Adrenal gland (tissue), 5 donors: ENCODE measurements around the gene PTPA.

Experiments used
- CTCF ChIP-seq, 6 experiments: fragments of 450-650 bp in 4 of 6; fragments of 200-600 bp in 2 of 6; sonication (generic) in 1 of 6; IDR thresholded peaks; 1 replicate in 5 of 6; 2 replicates in 1 of 6; pipeline versions ENCODE4 v1.5.1 to v1.8.0; 2016 to 2021; ENCODE audit warnings: antibody characterized with exemption in 6 of 6, mild to moderate bottlenecking in 2 of 6, moderate library complexity in 1 of 6
- POLR2A ChIP-seq, 2 donors: fragments of 450-650 bp; IDR thresholded peaks; one replicate each; pipeline ENCODE4 v1.6.1; 2017; ENCODE audit warnings: antibody characterized with exemption in 2 of 2, mild to moderate bottlenecking in 2 of 2, moderate library complexity in 1 of 2
- donor health status: DM: no; HTN: no; CAD: no.

GRCh38 chr9:129177443-129177790 is 66.2 kb downstream of the PTPA start:
- TF ChIP-seq CTCF (IDR thresholded peaks at IDR 0.05) (peak in 1 of 6 experiments; percentile 3), POLR2A (IDR thresholded peaks at IDR 0.05) (no peak)
